GM21737 (cell line): ENCODE results near the gene FAM222A.

ENCODE experiments used
- ATAC-seq: cut with Tn5 transposase; IDR thresholded peaks from one replicate; pipeline ENCODE4 v1.9.1; 2021; ENCODE audit warnings: mild to moderate bottlenecking, moderate library complexity; ENCODE audit not compliant: unreplicated experiment

FAM222A gene

GRCh38 chr12:109770861-109771670 lies 57.4 kb downstream of the FAM222A start:
- no peak for ATAC-seq

GRCh38 chr12:109771746-109772621 lies 58.4 kb downstream of the FAM222A start:
- ATAC-seq: no peak

- no peak for ATAC-seq
These were observed 59.1 kb downstream of the FAM222A start for GRCh38 chr12:109772622-109773321.

- ATAC-seq: no peak
These were observed 59.9 kb downstream of the FAM222A start for GRCh38 chr12:109773384-109774011.

GRCh38 chr12:109775172-109775881 lies 61.7 kb downstream of the FAM222A start:
- ATAC-seq: no peak

- ATAC-seq: no peak
These were observed 63.0 kb downstream of the FAM222A start for GRCh38 chr12:109776624-109777023.

GRCh38 chr12:109777544-109777943 lies 63.9 kb downstream of the FAM222A start:
- no peak for ATAC-seq

GRCh38 chr12:109778684-109779083 lies 65.1 kb downstream of the FAM222A start:
- ATAC-seq: no peak

GRCh38 chr12:109779382-109779781 lies 65.8 kb downstream of the FAM222A start:
- ATAC-seq: no peak

GRCh38 chr12:109781668-109782325 lies 68.2 kb downstream of the FAM222A start:
- ATAC-seq: no peak

- ATAC-seq: no peak
These were observed 68.7 kb downstream of the FAM222A start for GRCh38 chr12:109782326-109782703.

GRCh38 chr12:109783135-109783964 lies 69.7 kb downstream of the FAM222A start:
- no peak for ATAC-seq

GRCh38 chr12:109783965-109784244 lies 70.3 kb downstream of the FAM222A start:
- ATAC-seq: no peak

GRCh38 chr12:109785854-109786253 lies 72.2 kb downstream of the FAM222A start:
- no peak for ATAC-seq

GRCh38 chr12:109786799-109787198 lies 73.2 kb downstream of the FAM222A start:
- ATAC-seq: no peak

GRCh38 chr12:109789526-109790048 lies 76.0 kb downstream of the FAM222A start:
- no peak for ATAC-seq

GRCh38 chr12:109792992-109793391 lies 79.4 kb downstream of the FAM222A start:
- ATAC-seq: no peak

GRCh38 chr12:109793411-109793810 lies 79.8 kb downstream of the FAM222A start:
- ATAC-seq: no peak
